Coronary artery (tissue), 2 donors: Measurements from ENCODE around the gene PHGDH.
"Not testable (repeated sequence)": the region's sequence is repeated elsewhere in the genome, so short reads cannot be mapped to it uniquely, and the experiment has no call there.

Experiments
- DNase-seq: peaks from one replicate; pipeline ENCODE4 v3.0.0-alpha.2; 2017; ENCODE audit warnings: low spot score
- H3K27ac ChIP-seq, 2 donors: fragments of 200-600 bp; sonication (generic); one replicate each; pipeline ENCODE4 v1.5.1; 2016 to 2019
- H3K4me3 ChIP-seq: fragments of 200-600 bp; sonication (generic); 2 replicates; pipeline ENCODE4 v1.5.1; 2016; ENCODE audit warnings: mild to moderate bottlenecking, moderate library complexity
- CTCF ChIP-seq: fragments of 200-600 bp; sonication (generic); IDR thresholded peaks from one replicate; pipeline ENCODE4 v1.5.1; 2019; ENCODE audit warnings: antibody characterized with exemption

The PHGDH gene

GRCh38 chr1:119681560-119681959 is 30.2 kb upstream of the PHGDH start:
- TF ChIP-seq CTCF, result no peak
- H3K4me3 ChIP-seq, result no peak overlapping the region
- no peak overlapping the region for H3K27ac ChIP-seq
- no peak for DNase-seq

GRCh38 chr1:119682141-119682540 is 29.6 kb upstream of the PHGDH start:
- no peak for TF ChIP-seq CTCF
- no peak overlapping the region for H3K27ac ChIP-seq
- DNase-seq, result no peak
- no peak overlapping the region for H3K4me3 ChIP-seq

GRCh38 chr1:119683893-119684292 is 27.8 kb upstream of the PHGDH start:
- no peak for TF ChIP-seq CTCF
- DNase-seq, result no peak
- Histone ChIP-seq H3K27ac (no peak overlapping the region), H3K4me3 (no peak overlapping the region)

- no peak for DNase-seq
- H3K4me3 ChIP-seq, result no peak overlapping the region
- no peak overlapping the region for H3K27ac ChIP-seq
- TF ChIP-seq CTCF, result no peak
Observed at GRCh38 chr1:119686661-119687060, 25.1 kb upstream of the PHGDH start.

- no peak for DNase-seq
- H3K27ac ChIP-seq, result no peak overlapping the region
- TF ChIP-seq CTCF, result no peak
- no peak overlapping the region for H3K4me3 ChIP-seq
Observed at GRCh38 chr1:119687434-119688079, 24.2 kb upstream of the PHGDH start.

- TF ChIP-seq CTCF, result no peak
- no peak overlapping the region for H3K4me3 ChIP-seq
- H3K27ac ChIP-seq, result no peak overlapping the region
- DNase-seq, result no peak
Observed at GRCh38 chr1:119688810-119689209, 22.9 kb upstream of the PHGDH start.

GRCh38 chr1:119689511-119689910 is 22.2 kb upstream of the PHGDH start:
- no peak for TF ChIP-seq CTCF
- Histone ChIP-seq H3K4me3 (no peak overlapping the region), H3K27ac (no peak overlapping the region)
- DNase-seq, result no peak

- not testable (repeated sequence) for H3K4me3 ChIP-seq, H3K27ac ChIP-seq, DNase-seq
Observed at GRCh38 chr1:119696863-119697262, 14.9 kb upstream of the PHGDH start.
